Activated naive CD8-positive, alpha-beta T cell treated with anti-CD3 and anti-CD28 coated beads, Interleukin-2, amount 50 U/mL, for 16 hours (primary cell): ENCODE data around the gene SPRN.

ENCODE experiments used
- DNase-seq: peaks from one replicate; pipeline ENCODE4 v3.0.0-alpha.2; 2020; ENCODE audit warnings: low read depth, low spot score

Gene SPRN

DNA sequence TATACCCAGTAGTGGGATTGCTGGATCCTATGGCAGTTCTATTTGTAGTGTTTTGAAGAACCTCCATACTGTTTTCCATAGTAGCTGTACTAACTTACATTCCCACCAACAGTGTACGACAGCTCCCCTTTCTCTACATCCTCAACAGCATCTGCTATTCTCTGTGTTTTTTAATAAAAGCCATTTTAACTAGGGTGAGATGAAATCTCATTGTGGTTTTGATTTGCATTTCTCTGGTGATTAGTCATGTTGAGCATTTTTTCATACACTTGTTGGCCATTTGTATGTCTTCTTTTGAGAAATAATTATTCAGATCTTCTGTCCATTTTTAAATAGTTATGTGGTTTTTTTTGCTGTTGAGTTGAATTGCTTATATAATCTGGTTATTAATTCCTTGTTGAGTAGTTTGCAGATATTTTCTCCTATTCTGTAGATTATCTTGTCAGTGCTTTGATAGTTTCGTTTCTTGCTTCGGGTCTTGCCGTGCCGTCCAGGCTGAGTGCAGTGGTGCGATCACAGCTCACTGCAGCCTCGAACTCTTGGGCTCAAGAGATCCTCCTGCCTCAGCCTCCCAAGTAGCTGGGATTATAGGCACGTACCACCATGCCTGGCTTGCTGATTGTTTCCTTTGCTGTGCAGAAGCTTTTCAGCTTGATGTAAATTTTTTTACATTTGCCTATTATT lies 18.4 kb downstream of the SPRN start:
- DNase-seq = no peak

DNA sequence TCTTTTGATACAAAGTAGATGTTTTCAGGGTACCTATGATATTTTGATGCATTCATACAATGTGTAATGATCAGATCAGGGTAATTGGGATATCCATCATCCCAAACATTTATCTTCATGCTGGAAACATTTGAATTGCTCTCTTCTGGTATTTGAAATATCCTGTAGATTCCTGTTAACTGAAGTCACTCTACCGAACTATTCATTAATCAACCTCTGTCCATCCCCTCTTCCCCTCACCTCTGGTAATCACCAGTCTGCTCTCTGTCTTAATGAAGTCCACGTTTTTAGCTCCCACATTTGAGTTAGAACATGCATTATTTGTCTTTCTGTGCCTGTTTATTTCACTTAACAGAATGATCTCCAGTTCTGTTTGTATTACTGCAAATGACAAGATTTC lies 19.2 kb downstream of the SPRN start:
- DNase-seq = no peak

DNA sequence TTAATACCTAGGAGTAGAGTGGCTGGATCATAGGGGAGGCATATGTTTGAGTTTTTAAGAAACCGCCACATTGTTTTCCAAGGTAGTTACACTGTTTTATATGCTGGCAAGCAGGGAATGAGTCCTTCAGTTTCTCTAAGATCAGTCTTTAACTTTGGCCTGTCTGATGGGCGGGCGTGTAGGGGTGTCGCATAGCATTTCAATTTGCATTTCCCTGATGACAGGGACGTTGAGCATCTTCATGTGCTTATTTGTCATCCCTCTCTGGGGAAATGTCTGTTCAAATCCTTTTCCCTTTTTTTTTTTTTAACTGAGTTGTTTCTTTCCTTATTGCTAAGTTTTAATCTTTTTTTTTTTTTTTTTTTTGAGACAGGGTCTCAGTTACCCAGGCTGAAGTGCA lies 20.6 kb downstream of the SPRN start:
- no peak for DNase-seq

DNA sequence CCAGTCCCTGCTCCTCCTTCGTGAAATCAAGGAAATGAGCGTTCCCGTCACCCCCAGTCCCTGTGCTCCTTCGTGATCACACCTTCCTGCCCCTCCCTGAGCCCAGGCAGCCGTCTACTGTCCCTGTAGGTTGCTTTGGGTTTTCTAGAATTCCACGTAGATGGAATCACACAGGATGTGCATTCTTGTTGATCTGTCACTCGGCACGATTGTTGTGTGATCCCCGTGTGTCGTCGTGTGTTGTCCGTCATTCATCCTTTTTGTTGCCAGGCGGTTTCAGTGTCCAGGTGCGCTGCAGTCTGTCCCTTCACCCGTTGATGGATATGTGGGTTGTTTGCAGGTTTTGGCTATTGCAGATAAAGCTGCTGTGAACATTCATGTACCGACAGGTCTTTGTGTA lies 21.1 kb downstream of the SPRN start:
- no peak for DNase-seq

DNA sequence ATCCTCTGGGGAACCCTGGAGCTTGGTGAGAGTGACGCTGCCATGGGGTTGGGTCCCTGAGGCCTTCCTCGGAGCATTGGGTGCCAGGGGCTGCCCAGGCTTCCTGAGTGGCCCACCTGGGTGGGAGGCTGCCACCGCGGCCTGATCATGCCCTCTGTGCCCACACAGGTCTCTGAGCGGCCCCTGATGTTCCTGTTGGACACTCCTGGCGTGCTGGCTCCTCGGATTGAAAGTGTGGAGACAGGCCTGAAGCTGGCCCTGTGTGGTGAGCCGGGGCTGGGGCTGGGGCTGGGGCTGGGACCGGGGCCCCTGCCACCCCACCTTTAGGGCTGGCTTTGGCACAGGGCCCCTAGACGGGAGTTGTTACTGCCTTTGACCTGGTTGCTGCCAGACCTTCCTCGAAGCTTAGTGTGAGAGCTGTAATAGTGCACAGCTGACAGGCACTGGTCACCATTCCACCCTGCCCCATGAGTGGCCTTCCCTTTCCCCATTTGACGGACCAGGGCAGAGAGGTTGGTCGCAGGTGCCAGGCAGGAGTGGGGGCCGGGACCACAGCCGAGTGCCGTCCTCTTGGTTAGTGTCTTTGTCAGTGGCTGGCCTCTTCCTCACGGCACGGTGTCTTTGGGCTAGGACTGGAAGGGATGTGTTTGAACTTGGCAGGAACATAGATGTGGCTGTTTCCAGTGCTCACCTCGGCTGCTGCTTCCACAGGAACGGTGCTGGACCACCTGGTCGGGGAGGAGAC lies 22.3 kb downstream of the SPRN start:
- no peak for DNase-seq

DNA sequence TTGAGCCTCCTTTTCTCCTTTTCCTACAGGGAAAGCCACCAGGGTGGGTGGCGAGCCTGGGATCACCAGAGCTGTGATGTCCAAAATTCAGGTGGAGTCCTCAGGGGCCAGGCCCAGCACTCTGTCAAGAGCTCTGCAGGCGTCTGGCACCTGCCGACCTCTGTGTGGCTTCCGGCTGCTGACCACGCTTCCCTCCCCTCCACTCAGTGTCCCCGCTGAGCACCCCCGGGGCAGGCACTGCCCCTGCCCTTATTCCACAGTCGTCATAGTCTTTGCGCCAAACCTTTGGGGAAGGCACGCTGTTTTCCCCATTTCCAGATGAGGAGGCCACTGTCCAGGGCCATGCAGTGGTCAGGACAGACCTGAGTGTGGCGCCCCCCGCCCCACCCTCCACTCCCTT lies 22.9 kb downstream of the SPRN start:
- no peak for DNase-seq

DNA sequence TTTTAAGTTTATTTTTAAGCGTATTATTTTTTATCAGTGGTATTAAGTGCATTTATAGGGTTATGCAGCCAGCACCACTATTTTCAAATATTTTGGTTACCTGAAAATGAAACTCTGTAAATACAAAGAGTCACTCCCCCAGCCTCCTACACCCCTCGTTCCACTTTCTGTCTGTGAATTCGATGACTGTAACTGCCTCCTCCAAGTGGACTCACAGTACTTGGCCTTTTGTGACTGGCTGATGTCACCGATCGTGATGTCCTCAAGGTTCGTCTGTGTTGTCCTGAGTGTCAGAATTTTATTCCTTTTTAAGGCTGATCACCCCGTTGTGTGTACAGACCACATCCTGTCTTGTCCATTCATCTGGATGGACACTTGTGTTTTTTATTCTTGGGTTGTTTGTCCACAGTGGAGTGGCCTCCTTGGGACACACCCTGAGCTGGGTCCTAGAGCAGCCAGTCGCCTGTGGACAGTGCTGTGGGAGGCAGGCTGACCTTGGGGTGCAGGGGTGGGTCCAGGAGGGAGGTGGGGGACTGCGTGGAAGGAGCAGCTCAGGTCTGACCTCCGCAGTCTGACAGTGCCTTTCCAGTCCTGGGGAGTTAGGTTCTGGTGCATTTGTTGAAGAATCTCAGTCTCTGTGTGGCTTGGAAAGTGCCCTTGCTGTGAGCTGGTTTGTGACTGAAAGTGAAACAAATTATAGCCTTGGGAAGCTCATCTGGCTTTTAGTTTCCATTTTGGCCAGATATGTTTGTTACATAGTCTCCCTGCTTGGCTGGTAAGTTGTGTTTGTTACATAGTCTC lies 23.6 kb downstream of the SPRN start:
- DNase-seq = no peak

DNA sequence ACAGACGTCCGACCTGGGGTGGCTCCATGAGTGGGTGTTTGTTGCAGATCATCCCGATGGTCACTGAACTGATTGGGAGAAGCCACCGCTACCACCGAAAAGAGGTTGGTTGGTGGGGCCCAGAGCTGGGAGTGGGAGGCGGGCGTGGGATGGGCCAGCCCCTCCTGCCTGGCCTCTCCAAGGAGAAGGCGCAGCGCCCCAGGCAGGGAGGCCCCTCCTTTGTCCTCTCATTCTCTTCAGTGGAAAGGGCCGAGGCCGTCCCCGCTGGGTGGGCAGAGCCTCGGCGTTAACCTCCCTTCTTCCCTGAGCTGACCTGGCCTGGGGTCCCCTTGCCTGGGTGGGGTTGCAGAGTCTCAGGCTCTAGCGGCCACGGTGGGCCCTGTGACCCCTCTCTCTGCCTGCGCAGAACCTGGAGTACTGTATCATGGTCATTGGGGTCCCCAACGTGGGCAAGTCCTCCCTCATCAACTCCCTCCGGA lies 25.3 kb downstream of the SPRN start:
- DNase-seq = no peak

DNA sequence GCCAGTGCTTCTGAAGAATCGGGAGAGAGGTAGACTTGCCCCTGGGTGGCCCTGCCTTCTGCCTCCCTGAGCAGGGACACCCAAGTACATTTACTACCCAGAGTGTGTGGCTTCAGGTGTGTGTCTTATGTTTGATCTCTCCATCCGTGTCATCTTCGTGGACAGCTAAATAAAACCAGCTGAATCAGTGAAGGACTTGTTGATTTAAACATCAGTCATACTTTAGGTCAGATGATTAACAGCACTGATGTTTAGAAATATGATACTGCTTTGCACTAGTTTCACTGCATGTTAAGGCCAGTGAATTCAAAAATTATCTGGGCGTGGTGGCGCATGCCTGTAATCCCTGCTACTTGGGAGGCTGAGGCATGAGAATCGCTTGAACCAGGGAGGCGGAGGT lies 26.5 kb downstream of the SPRN start:
- no peak for DNase-seq

DNA sequence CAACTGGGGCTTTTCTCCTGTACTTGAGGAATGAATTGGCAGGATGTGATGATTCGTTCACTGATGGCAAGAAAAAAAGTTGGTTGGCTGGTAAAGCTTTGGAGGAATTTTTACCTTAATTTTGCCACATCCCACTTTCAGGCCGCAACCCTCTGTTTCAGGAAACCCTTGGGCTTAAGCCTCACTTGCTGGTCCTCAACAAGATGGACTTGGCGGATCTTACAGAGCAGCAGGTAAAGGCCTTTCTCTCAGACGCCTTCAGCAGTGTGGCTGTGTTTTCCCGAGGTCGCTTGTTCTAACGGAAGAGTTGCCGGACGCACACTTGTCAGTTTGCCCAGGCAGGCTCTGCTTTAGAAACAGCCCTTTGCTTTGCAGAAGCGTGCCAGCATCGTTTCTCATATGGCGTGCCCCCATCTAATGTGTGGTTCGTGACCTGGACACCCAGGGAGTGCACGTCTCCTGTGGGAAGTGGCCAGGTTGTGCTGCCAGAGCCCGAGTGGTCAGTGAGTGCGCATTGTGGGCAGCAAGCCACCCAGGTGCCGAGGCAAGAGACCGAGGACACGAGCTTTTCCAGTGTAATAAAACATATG lies 28.3 kb downstream of the SPRN start:
- no peak for DNase-seq

DNA sequence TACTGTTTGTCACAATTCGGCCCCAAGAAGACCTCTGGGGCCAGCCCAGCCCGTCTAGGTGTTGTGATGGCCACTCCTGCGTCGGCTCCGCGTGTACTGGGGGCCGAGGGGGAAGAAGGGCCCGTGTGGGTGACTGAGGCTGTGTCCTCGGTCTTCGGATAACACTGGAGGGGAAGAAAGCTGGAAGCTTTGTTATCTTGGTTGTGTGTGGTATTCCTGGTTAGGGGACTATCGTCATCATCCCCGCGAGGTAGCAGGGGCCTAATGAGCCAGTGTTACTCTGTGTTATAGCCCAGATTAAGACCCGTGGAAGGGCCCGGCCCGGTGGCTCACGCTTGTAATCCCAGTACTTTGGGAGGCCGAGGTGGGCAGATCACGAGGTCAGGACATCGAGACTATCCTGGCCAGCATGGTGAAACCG lies 29.6 kb downstream of the SPRN start:
- no peak for DNase-seq

DNA sequence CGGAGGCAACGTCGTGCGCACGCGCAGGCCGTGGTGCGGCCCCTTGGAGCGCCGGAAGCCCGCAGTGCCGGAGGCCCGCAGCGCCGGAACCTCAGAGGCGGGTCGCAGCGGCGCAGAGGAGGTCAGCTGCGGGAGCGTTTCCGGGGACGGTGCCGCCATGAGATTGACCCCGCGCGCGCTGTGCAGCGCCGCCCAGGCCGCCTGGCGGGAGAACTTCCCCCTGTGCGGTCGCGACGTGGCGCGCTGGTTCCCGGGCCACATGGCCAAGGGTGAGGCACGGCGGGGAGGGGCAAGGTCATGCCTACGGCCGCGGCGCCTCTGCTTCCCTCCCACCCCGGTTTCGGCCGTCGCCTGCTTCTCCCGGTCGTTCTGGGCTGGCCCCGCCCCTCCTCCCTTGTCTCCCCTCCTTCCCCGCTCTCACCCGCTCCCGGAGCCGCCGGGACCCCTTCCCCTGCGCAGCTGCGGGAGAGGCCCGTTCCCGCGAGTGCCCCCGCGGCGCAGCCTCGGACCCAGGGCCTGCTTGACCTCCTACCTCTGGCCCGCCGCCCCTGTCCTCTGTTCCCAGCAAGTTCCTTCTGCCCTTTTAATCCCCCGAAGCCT lies 30.3 kb downstream of the SPRN start, which contains the start of gene MTG1:
Gene MTG1, plus strand, starts transcription at position 94 of the 600 bp plus-strand sequence. Its CDS starts 64 bp downstream, at position 158.
- peak; percentile 86 for DNase-seq

DNA sequence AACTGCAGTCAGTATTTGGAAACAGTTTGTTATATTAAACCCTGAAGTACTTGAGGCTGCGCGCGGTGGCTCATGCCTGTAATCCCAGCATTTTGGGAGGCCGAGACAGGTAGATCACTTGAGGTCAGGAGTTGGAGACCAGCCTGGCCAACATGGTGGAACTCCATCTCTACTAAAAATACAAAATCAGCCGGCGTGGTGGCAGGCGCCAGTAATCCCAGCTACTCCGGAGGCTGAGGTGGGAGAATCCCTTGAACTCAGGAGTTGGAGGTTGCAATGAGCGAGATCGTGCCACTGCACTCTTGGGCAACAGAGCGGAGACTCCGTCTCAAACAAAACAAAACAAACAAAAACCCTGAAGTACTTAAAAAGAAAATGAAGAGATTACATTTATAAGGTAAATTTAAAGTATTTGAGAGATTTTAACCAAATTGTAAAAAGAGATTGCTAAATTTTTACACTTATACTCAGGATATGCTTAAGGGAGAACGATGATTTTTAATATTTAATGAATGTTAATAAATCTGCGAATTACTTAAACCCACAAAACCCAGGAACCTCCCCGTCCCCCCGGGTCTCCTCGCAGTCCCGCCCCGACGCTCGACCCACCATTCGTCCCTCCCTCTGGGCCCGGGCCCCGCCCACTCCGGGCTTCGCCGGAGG lies 30.9 kb downstream of the SPRN start:
- DNase-seq = no peak

DNA sequence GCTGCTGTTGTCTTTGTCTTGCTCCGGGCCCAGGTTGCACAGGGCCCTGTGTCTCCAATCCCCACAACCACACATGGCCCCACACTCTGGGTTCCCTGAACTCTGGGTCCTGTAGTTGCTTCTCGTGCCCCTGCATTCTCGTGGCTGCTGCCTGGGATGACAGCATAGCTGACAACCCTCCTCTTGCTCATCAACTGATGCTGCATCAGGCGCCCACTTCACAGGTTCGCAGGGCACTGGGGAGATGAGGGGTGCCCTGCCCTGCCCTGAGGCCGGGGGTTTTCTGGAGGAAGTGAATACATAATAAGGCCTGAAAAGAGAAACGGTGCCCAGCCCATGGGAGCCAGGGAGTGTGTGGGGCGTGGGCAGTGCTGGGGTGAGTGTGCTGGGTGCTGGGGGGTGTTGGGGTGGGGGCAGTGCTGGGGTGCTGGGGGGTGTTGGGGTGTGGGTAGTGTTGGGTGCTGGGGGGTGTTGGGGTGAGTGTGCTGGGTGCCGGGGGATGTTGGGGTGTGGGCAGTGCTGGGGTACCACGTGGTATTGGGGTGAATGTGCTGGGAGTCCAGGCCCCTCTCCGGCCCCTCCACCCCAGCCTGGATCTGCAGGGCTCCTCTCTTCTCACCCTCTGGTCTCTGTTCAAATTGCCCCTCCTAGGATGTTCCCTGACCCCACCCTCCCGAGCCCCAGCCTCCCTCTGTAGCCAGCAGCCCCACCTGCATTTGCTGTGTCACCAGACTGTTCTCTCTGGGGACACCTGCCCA lies 32.5 kb downstream of the SPRN start:
- DNase-seq = no peak

DNA sequence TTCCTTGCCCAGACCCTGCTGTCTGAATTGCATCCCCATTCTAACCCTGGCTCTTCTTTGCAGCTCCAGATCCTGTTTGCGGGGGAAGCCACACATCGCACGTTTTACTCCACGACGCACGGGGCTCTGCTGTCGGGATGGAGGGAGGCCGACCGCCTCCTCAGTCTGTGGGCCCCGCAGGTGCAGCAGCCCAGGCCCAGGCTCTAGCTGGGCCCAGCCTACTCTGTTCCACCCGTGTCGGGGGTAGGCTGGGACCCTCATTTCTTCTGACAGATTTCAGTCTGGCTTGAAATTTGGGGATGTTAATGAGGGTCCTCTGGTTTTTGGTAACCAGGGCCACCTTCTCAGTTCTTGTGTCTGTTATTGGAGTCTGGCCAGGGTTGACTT lies 33.2 kb downstream of the SPRN start:
- no peak for DNase-seq

DNA sequence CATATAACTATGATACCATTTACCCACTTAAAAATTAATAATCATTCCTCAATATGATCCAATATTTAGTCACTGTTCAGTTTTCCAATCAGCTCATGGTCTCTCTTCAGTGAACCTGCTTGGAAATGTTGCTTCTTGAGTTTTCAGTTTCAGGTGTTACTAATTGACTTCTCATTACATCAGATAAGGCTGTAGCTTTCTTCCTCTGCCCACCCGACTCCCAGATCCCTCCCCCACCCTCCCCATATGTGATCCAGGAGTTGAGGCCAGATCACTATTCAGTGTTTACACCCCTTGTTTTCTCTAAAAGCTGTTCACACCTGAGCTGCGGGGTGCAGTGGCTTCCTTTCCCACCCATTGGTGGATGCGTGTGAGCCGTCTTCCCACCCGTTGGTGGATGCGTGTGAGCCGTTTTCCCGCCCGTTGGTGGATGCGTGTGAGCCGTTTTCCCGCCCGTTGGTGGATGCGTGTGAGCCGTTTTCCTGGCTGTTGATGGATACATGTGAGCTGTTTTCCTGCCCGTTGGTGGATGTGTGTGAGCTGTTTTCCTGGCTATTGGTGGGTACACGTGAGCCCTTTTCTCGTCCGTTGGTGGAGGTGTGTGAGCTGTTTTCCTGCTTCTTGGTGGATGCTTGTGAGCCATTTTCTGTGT lies 33.7 kb downstream of the SPRN start:
- DNase-seq = no peak

DNA sequence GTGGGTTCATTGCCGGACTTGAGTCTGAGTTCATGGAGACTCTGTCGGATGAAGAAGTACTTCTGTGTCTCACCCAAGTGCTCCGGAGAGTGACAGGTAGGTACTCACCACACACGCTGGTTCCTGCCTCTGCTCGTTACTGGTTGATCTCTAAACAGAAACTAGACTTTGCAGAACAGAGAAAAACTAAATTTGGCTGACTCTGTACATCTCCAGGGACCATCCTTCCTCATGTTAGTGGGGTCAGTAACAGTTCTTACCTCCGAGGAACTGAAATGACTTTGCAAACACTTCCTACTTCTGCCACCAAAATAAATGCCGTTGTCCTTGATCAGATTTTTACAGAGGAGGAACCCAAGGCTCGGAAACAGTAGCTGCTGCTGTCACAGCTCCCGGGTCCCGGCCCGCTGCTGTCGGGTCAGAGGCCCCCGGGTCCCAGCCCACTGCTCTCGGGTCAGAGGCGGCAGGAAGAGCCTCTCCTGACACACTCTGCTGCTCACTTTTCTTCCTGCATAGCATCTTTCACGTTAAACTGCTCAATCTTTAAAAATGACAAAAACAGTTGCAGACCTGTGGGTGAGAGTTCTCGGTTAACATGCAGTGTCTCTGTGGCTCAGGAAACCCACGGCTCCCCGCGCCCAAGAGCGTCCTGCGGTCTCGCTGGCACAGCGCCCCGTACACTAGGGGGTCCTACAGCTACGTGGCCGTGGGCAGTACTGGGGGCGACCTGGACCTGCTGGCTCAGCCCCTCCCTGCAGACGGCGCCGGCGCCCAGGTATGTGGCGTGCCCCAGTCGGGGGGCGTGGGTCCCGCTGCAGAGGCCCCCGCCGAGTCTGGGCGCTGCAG lies 35.2 kb downstream of the SPRN start:
- no peak for DNase-seq

DNA sequence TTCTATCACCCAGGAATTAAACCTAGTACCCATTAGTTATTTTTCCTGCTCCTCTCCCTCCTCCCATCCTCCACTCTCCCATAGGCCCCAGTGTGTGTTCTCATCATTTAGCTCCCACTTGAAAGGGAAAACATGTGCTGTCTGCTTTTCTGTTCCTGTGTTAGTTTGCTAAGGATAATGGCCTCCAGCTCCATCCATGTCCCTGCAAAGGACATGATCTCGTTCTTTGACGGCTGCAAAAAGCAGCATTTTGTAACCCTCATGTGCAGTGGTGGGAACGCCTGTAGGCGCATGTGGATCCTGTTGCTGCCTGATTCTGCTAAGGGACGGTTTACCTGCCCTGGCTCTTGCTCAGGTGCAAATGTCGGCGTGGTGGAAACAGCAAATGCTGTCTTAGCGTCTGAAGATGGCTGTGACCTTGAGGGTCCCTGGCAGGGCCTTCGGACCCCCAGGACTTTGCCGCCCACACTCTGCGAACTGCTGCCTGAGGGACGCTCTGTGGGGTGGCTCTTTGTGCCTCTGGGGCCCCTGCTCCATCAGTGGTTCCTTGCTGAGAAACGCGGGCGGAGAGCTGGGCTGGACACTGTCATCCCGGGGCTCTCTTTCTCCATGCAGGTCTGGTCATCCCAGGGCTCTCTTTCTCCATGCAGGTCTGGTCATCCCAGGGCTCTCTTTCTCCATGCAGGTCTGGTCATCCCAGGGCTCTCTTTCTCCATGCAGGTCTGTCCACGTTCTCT lies 36.0 kb downstream of the SPRN start:
- no peak for DNase-seq
